Measurements from ENCODE around the gene MT1M. TPM values are rescaled to one million over a fixed set of nuclear protein-coding genes. Genes with fewer than 3 reads are reported as not detected.
"Not testable (repeated sequence)": the region's sequence is repeated elsewhere in the genome, so short reads cannot be mapped to it uniquely, and the experiment has no call there.

MT1M gene
- total RNA-seq, 4 donors from 2014 or later: 3.7 to 74.9 (median 14.9) TPM

DNA sequence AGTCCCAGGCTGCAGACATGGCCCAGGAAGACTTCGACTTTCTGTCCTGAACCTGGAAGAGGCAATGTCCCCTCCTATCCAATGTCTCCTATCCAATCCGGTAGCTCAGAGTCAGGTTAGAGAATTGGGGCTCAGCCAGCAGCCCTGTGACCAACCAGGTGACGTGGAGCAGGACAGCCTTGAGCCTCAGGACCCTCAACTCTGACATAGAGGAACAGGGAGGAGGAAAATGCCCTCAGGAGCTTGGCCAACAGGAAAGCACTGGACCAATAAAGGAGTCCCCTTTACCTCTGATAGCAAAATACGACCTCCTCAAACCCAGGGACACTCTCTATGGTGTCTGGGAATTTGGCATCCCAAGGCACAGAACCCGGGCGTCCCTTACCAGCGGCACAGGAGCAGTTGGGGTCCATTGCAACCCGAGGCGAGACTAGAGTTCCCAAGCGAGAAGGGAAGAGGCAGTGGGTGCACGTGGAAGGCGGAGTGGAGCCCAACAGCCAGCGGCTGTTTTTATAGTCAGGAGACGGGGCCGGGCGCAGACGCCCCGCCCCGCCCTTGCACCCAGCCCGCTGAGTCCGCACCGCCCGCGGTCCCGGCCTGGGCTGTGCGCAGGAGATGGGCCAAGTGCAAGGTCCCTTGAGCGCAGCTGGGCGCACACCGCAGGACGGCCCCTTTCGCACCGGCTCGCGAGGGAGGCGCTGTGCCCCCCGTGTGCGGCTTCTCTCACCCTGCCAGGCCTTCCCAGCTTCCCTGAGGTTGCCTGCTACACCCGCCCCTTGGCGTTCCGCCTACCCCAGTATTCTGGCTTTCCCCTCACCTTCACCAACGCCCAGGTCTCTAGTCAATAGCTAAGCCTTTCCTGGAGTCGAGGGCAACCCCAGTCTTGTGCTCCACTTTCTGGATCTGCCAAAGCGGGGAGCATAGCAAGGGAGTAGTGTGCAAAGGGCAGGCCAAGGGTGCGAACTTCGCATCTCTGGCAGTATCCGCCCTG, 35.4 kb downstream of the MT1M start, which contains the start of gene MT1G:
MT1G (minus strand) TSS at position 485 of the 991 bp plus-strand sequence; CDS start at position 413, 72 bp downstream.
- Histone ChIP-seq H3K27me3 (peaks cover 4 to 100% (median 41%) of the 10 kb centered on the region in 4 donors), H3K36me3 (no peaks in the 10 kb centered on the region), H3K4me1 (peaks cover 16 to 32% (median 25%) of the 10 kb centered on the region in 4 donors), H3K27ac (replicated peaks in 1 of 4) (no peak within 1 kb of the TSS), H3K4me3 (peak within 1 kb of the TSS; percentile 16 to 43 (median 26)), H3K9me3 (no peaks in the 10 kb centered on the region)
- TF ChIP-seq POLR2A (IDR thresholded peaks at IDR 0.05; ENCODE audit: low read depth) (no peak), POLR2AphosphoS5 (IDR thresholded peaks at IDR 0.05) (peak in 1 of 2 donors; percentile 64)
- DNase-seq (ENCODE audit: extremely low spot score): no peak
- WGBS: 14% methylated on average over 44 of the region's 46 CpGs
- intact Hi-C loops (cut with DNase I): no loop called here

DNA sequence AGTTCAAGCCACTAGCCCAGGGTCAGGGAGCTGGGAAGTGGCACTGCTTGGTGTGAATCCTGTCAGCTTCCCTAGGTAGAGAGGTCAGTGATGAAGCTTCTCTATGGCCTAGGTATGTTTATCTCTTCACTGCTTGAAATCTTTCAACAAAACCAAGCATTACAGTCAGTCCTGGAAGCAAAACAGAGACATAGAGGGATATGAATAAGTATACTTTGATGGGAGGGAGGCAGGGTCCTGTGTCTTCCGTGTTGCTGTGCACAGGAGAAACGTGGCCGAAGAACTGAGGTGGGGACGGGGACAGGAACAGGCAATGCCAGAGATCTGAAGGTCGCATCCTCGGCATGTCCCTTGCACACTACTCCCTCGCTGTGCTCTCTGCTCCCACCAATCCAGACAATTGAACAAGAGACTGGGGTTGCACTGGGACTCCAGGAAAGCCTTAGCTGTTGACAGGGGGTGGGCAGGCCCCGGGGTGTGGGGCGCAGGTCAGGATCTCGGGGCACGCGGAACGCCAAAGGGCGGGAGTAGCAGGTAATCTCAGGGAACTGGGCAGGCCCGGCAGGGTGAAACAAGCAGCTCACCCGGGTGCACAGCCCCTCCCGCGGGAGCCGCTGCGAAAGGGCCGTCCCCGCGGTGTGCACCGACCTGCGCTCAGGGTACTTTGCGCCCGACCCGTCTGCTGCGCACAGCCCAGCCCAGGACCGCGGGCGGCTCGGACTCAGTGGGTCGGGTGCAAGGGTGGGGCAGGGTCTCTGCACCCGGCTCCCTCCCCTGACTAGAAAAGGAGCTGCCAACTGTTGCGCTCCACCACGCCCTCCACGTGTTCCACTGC, 36.8 kb downstream of the MT1M start, which contains the start of gene MT1H:
MT1H (plus strand) TSS at position 810 of the 835 bp plus-strand sequence. CDS start 71 bp downstream, outside the sequence.
- WGBS: 19% methylated on average over 32 of the region's 38 CpGs
- TF ChIP-seq, protein P1, sequence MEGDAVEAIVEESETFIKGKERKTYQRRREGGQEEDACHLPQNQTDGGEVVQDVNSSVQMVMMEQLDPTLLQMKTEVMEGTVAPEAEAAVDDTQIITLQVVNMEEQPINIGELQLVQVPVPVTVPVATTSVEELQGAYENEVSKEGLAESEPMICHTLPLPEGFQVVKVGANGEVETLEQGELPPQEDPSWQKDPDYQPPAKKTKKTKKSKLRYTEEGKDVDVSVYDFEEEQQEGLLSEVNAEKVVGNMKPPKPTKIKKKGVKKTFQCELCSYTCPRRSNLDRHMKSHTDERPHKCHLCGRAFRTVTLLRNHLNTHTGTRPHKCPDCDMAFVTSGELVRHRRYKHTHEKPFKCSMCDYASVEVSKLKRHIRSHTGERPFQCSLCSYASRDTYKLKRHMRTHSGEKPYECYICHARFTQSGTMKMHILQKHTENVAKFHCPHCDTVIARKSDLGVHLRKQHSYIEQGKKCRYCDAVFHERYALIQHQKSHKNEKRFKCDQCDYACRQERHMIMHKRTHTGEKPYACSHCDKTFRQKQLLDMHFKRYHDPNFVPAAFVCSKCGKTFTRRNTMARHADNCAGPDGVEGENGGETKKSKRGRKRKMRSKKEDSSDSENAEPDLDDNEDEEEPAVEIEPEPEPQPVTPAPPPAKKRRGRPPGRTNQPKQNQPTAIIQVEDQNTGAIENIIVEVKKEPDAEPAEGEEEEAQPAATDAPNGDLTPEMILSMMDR (IDR thresholded peaks at IDR 0.05): no peak
- TF ChIP-seq EP300 (IDR thresholded peaks at IDR 0.05): no peak
- TF ChIP-seq POLR2AphosphoS5 (IDR thresholded peaks at IDR 0.05): no peak
- no peak for TF ChIP-seq POLR2A (IDR thresholded peaks at IDR 0.05; ENCODE audit: low read depth)
- peaks cover 12 to 27% (median 19%) of the 10 kb centered on the region in 4 donors for H3K4me1 ChIP-seq
- peaks cover 4 to 100% (median 33%) of the 10 kb centered on the region in 4 donors for H3K27me3 ChIP-seq
- H3K4me3 ChIP-seq: peak within 1 kb of the TSS in 1 of 4 donors; percentile 12
- no peak within 1 kb of the TSS for H3K27ac ChIP-seq (replicated peaks in 1 of 4)
- H3K36me3 ChIP-seq: no peaks in the 10 kb centered on the region
- intact Hi-C loops (cut with DNase I): no loop called here
- no peaks in the 10 kb centered on the region for H3K9me3 ChIP-seq
- DNase-seq (ENCODE audit: extremely low spot score): no peak

DNA sequence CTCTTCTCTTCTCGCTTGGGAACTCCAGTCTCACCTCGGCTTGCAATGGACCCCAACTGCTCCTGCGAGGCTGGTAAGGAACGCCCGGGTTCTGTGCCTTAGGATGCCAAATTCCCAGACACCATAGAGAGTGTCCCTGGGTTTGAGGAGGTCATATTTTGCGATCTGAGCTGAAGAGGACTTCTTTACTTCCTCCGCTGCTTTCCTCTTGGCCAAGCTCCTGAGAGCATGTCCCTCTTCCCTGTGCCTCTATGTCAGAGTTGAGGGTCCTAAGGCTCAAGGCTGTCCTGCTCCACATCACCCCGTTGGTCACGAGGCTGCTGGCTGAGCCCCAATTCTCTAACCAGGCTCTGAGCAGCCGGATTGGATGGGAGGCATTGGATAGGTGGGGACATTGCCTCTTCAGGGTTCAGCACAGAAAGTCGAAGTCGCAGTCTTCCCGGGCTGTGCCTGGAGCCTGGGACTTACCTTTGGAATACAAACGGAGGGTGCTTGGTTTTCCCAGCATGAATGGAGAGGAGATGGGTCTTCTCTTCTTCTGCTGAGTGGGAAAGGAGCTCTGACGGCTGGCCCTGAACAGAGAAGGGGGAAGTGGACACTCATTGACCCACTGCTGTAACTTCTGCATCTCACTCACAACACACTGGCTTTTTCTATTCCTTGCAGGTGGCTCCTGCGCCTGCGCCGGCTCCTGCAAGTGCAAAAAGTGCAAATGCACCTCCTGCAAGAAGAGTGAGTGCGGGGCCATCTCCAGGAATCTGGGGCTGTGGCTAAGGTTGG, 37.6 kb downstream of the MT1M start:
- 24% methylated on average over 19 of the region's 19 CpGs for WGBS
- Histone ChIP-seq H3K36me3 (no peaks in the 10 kb centered on the region), H3K4me1 (peaks cover 12 to 27% (median 19%) of the 10 kb centered on the region in 4 donors), H3K9me3 (no peaks in the 10 kb centered on the region), H3K4me3 (peak overlapping the region in 1 of 4 donors; percentile 12), H3K27me3 (peaks cover 4 to 100% (median 31%) of the 10 kb centered on the region in 4 donors), H3K27ac (replicated peaks in 1 of 4) (no peak overlapping the region)
- DNase-seq (ENCODE audit: extremely low spot score): no peak
- intact Hi-C loops (cut with DNase I): no loop called here
- TF ChIP-seq, protein P1 (IDR thresholded peaks at IDR 0.05): no peak
- TF ChIP-seq POLR2A (IDR thresholded peaks at IDR 0.05; ENCODE audit: low read depth) (no peak), POLR2AphosphoS5 (IDR thresholded peaks at IDR 0.05) (no peak), EP300 (IDR thresholded peaks at IDR 0.05) (no peak)

DNA sequence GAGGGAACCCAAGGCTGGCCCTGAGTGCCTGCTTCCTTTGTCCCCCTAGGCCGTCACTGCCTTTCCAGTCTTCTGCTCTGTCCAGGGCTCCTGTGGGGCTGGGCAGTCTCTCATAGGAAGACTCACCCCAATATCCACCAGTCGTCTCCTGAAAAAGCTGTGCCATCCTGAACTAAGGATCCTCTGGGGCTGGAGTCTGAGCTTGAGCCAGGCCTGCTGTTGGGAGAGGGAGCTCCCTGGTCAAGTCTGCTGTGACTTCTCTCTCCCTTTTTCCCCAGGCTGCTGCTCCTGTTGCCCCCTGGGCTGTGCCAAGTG, 38.1 kb downstream of the MT1M start:
- peaks cover 4 to 100% (median 34%) of the 10 kb centered on the region in 4 donors for H3K27me3 ChIP-seq
- no peaks in the 10 kb centered on the region for H3K36me3 ChIP-seq
- H3K4me1 ChIP-seq: peaks cover 13 to 30% (median 22%) of the 10 kb centered on the region in 4 donors
- no peak overlapping the region for H3K4me3 ChIP-seq
- H3K9me3 ChIP-seq: no peaks in the 10 kb centered on the region
- no peak for TF ChIP-seq POLR2A (IDR thresholded peaks at IDR 0.05; ENCODE audit: low read depth)
- TF ChIP-seq, protein P1 (IDR thresholded peaks at IDR 0.05): no peak
- TF ChIP-seq EP300 (IDR thresholded peaks at IDR 0.05): no peak
- TF ChIP-seq POLR2AphosphoS5 (IDR thresholded peaks at IDR 0.05): no peak
- H3K27ac ChIP-seq (replicated peaks in 1 of 4): no peak overlapping the region
- intact Hi-C loops (cut with DNase I): no loop called here
- 100% methylated on average over 1 of the region's 2 CpGs for WGBS
- no peak for DNase-seq (ENCODE audit: extremely low spot score)

DNA sequence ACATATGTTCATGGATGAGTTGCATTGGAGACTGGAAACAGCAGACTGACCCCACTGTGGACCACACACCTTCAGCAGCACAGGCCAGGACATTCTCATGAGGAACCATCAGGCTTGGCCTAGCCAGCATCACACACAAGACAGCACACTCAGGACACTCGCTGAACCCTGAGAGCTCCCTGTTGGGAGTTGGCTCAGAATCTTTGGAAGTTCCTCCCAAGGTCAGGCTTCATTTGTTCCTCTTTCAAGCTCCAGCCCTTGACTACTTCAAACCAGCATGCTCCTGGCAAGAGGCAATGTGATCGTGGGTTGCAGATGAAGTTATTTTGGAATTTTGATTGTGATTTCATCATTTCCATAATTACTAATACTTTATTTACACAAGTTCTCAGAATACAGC, 39.2 kb downstream of the MT1M start:
- intact Hi-C loops (cut with DNase I): loop anchor here (2.0 kb wide), 1 partner anchor 31 kb away; no protein-coding TSS in a partner anchor

DNA sequence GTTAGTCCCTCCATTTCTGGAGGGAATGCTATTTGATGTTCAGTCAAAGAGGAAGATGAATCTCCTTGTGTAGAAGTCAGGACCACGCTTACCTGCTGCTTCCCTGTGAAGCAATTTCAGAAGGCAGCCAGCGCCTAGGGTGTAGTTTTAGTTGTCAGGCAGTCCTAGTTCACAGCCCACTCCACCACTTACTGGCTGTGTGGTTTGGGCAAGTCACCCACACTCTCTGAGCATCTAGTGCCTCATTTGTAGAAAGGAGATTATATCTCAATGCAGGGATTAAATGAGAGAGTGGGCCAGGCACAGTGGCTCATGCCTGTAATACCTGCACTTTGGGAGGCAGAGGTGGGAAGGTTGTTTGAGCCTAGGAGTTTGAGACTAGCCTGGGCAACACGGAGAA, 39.7 kb downstream of the MT1M start:
- not testable (repeated sequence) for H3K4me3 ChIP-seq; H3K36me3 ChIP-seq; H3K9me3 ChIP-seq; DNase-seq (ENCODE audit: extremely low spot score); H3K27ac ChIP-seq (replicated peaks in 1 of 4)
- Histone ChIP-seq H3K4me1 (peaks cover 19 to 39% (median 29%) of the 10 kb centered on the region in 4 donors), H3K27me3 (peaks cover 4 to 100% (median 39%) of the 10 kb centered on the region in 4 donors)
- 76% methylated on average over 3 of the region's 3 CpGs for WGBS
- intact Hi-C loops (cut with DNase I): loop anchor here (2.0 kb wide), 1 partner anchor 31 kb away; no protein-coding TSS in a partner anchor

More for the DNA sequence above, 39.2 kb downstream of the MT1M start:
- WGBS: 61% methylated on average over 2 of the region's 2 CpGs
- not testable (repeated sequence) for H3K27ac ChIP-seq (replicated peaks in 1 of 4); DNase-seq (ENCODE audit: extremely low spot score); H3K36me3 ChIP-seq; H3K4me3 ChIP-seq; H3K9me3 ChIP-seq
- H3K4me1 ChIP-seq: peaks cover 19 to 39% (median 29%) of the 10 kb centered on the region in 4 donors
- H3K27me3 ChIP-seq: peaks cover 4 to 100% (median 40%) of the 10 kb centered on the region in 4 donors

Measured in esophagus muscularis mucosa (tissue), 4 donors.